Endothelial cell of umbilical vein (primary cell): ENCODE measurements around the gene ZIC5.

Experiments
- POLR2A ChIP-seq: IDR thresholded peaks from 2 replicates; pipeline ENCODE4 v1.6.1; 2012; ENCODE audit warnings: low read depth, mild to moderate bottlenecking, control low read depth, low read length
- TF ChIP-seq, protein P1 (sequence below), 2 donors: IDR thresholded peaks; 1 replicate in 1 of 2; 2 replicates in 1 of 2; pipeline ENCODE4 v1.5.1; 2011; ENCODE audit warnings: low read length in 2 of 2, mild to moderate bottlenecking in 2 of 2, moderate library complexity in 2 of 2, control low read depth in 1 of 2, inconsistent platforms in 1 of 2, low read depth in 1 of 2; ENCODE audit not compliant: insufficient read depth in 1 of 2; ENCODE audit errors: extremely low read depth in 1 of 2

GRCh38 chr13:99980201-99980823, 8.7 kb upstream of the ZIC5 start:
- TF ChIP-seq, protein P1, sequence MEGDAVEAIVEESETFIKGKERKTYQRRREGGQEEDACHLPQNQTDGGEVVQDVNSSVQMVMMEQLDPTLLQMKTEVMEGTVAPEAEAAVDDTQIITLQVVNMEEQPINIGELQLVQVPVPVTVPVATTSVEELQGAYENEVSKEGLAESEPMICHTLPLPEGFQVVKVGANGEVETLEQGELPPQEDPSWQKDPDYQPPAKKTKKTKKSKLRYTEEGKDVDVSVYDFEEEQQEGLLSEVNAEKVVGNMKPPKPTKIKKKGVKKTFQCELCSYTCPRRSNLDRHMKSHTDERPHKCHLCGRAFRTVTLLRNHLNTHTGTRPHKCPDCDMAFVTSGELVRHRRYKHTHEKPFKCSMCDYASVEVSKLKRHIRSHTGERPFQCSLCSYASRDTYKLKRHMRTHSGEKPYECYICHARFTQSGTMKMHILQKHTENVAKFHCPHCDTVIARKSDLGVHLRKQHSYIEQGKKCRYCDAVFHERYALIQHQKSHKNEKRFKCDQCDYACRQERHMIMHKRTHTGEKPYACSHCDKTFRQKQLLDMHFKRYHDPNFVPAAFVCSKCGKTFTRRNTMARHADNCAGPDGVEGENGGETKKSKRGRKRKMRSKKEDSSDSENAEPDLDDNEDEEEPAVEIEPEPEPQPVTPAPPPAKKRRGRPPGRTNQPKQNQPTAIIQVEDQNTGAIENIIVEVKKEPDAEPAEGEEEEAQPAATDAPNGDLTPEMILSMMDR (IDR thresholded peaks at IDR 0.05; ENCODE audit: extremely low read depth in 1 of 2, insufficient read depth in 1 of 2, low read depth in 1 of 2, low read length in 2 of 2), result no peak
- no peak for TF ChIP-seq POLR2A
